Karpas-422 (cell line): ENCODE results near the gene INO80. TPM values are rescaled to one million over a fixed set of nuclear protein-coding genes. Genes with fewer than 3 reads are reported as not detected.

Experiments
- DNase-seq: peaks from one replicate; pipeline ENCODE4 v3.0.0-alpha.2; 2015
- H2AFZ ChIP-seq: fragments of 200-600 bp; sonication (generic); 2 replicates; pipeline ENCODE4 v1.6.1; 2014; ENCODE audit warnings: antibody characterized with exemption, low read length, mixed read lengths
- H3K27ac ChIP-seq: fragments of 200-600 bp; sonication (generic); 2 replicates; pipeline ENCODE4 v1.5.1; 2014; ENCODE audit warnings: mild to moderate bottlenecking, low read length, moderate library complexity
- H3K27me3 ChIP-seq: fragments of 200-600 bp; sonication (generic); 2 replicates; pipeline ENCODE4 v1.6.1; 2014; ENCODE audit warnings: low read length, mixed read lengths
- H3K36me3 ChIP-seq: fragments of 200-600 bp; sonication (generic); 2 replicates; pipeline ENCODE4 v1.6.1; 2014; ENCODE audit warnings: low read length, mixed read lengths; ENCODE audit not compliant: insufficient read depth
- H3K4me1 ChIP-seq: fragments of 200-600 bp; sonication (generic); 2 replicates; pipeline ENCODE4 v1.6.1; 2014; ENCODE audit warnings: mild to moderate bottlenecking, low read length, mixed read lengths
- H3K4me2 ChIP-seq: fragments of 200-600 bp; sonication (generic); 2 replicates; pipeline ENCODE4 v1.6.1; 2014; ENCODE audit warnings: low read length, low read depth, mild to moderate bottlenecking; ENCODE audit not compliant: poor library complexity, severe bottlenecking
- H3K4me3 ChIP-seq: fragments of 200-600 bp; sonication (generic); 2 replicates; pipeline ENCODE4 v1.5.1; 2014; ENCODE audit warnings: mild to moderate bottlenecking, antibody characterized with exemption, low read length, mixed read lengths
- H3K79me2 ChIP-seq: fragments of 200-600 bp; sonication (generic); 2 replicates; pipeline ENCODE4 v1.6.1; 2014; ENCODE audit warnings: mild to moderate bottlenecking, low read length, mixed read lengths
- H3K9ac ChIP-seq: fragments of 200-600 bp; sonication (generic); 2 replicates; pipeline ENCODE4 v1.6.0; 2014; ENCODE audit warnings: low read length
- H3K9me2 ChIP-seq: fragments of 200-600 bp; sonication (generic), shearing (Covaris generic); replicated peaks from 2 replicates; pipeline ENCODE4 v1.6.0; 2014; ENCODE audit warnings: mild to moderate bottlenecking, low read length, moderate library complexity; ENCODE audit not compliant: insufficient read depth
- H3K9me3 ChIP-seq: fragments of 300-700, 200-600 bp; sonication (generic); 2 replicates; pipeline ENCODE4 v1.6.1; 2014; ENCODE audit warnings: low read length, mixed read lengths
- H4K20me1 ChIP-seq: fragments of 200-600 bp; sonication (generic); 2 replicates; pipeline ENCODE4 v1.6.1; 2014; ENCODE audit warnings: mild to moderate bottlenecking, antibody characterized with exemption, low read length, low read depth; ENCODE audit not compliant: insufficient read depth
- total RNA-seq: library from RNA; depleted of rRNA; stranded (reverse); fragments of >200 nt; shearing (Covaris generic); gene quantifications from 2 replicates; pipeline ENCODE4 v1.2.3, GENCODE V29; 2014; ENCODE audit warnings: low replicate concordance

INO80 gene
- total RNA-seq, 1 experiment from 2014 or later = 20.3 TPM

GRCh38 chr15:40952301-40952900, 163.7 kb downstream of the INO80 start:
- H2AFZ ChIP-seq = peak overlapping the region; percentile 61; the same call in 1 of the 2 replicates
- no peaks in the 10 kb centered on the region for H3K27me3 ChIP-seq
- H3K27ac ChIP-seq = peak overlapping the region; percentile 70; the same call in 1 of the 2 replicates

DNA sequence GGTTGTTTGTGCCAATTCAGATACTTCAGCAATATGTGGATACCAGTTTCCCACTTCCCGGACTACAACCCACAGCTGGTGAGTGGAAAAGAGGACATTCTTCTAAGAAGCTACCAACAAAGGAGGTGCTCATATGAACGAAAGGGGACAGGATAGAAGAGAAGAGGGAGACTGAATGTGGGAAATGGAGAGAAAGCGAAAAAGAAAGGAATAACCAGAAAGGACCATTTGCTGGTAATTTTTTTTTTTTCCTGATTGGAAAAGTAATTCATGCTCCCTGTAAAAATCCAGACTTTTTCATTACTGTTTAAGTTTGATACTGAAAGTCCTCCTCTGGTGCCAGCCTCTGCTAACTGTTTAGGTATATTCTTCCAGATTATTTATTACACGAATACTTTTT, 164.3 kb downstream of the INO80 start:
- no peaks in the 10 kb centered on the region; the same call in 1 of the 2 replicates for H3K36me3 ChIP-seq
- no peaks in the 10 kb centered on the region for H3K9me3 ChIP-seq
- H4K20me1 ChIP-seq = no peaks in the 10 kb centered on the region
- H3K27me3 ChIP-seq = no peaks in the 10 kb centered on the region
- H2AFZ ChIP-seq = no peak overlapping the region
- no peaks in the 10 kb centered on the region for H3K79me2 ChIP-seq
- H3K9ac ChIP-seq = no peak overlapping the region; the same call in 1 of the 2 replicates
- H3K27ac ChIP-seq = no peak overlapping the region
- H3K9me2 ChIP-seq = no peaks in the 10 kb centered on the region
- no peak for DNase-seq
- H3K4me1 ChIP-seq = peaks cover 26% of the 10 kb centered on the region
- no peak overlapping the region for H3K4me2 ChIP-seq
- no peak overlapping the region for H3K4me3 ChIP-seq

More at GRCh38 chr15:40952301-40952900, 163.7 kb downstream of the INO80 start:
- H3K9me3 ChIP-seq = no peaks in the 10 kb centered on the region
- peaks cover 26% of the 10 kb centered on the region for H3K4me1 ChIP-seq
- no peaks in the 10 kb centered on the region for H3K79me2 ChIP-seq
- H4K20me1 ChIP-seq = no peaks in the 10 kb centered on the region
- peak overlapping the region; percentile 90 for H3K9ac ChIP-seq
- DNase-seq = no peak
- peak overlapping the region; percentile 75 for H3K4me3 ChIP-seq
- H3K4me2 ChIP-seq = peak overlapping the region; percentile 84
- no peaks in the 10 kb centered on the region; the same call in 1 of the 2 replicates for H3K36me3 ChIP-seq
- H3K9me2 ChIP-seq = no peaks in the 10 kb centered on the region

DNA sequence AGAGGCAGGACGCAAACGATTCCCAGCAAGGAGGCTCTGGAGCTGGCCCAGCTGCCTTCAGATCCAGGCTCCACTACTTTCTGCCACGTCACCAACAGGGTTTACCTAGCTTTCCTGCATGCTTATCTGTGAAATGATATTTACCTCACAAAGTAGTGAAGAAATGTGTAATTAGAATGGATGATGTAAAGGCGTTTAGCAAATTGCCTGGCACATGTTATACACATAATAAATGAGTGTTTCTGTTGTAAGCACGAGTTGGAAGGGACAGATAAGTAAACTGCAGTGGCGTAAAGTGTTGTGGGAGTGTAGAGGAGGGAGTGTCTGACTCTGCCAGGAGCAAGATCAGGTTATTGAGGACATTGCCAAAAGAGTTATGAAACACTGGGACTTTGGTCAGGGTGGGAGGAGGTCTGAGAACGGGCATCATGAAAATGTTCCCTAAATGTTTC, 166.3 kb downstream of the INO80 start:
- H2AFZ ChIP-seq = no peak overlapping the region
- no peak overlapping the region for H3K27ac ChIP-seq
- H4K20me1 ChIP-seq = no peaks in the 10 kb centered on the region
- no peaks in the 10 kb centered on the region for H3K27me3 ChIP-seq
- no peaks in the 10 kb centered on the region; the same call in 1 of the 2 replicates for H3K36me3 ChIP-seq
- H3K4me2 ChIP-seq = no peak overlapping the region
- peaks cover 20% of the 10 kb centered on the region for H3K4me1 ChIP-seq
- no peaks in the 10 kb centered on the region for H3K79me2 ChIP-seq
- H3K9me2 ChIP-seq = no peaks in the 10 kb centered on the region
- H3K9me3 ChIP-seq = no peaks in the 10 kb centered on the region
- no peak overlapping the region for H3K9ac ChIP-seq
- no peak for DNase-seq
- H3K4me3 ChIP-seq = no peak overlapping the region

DNA sequence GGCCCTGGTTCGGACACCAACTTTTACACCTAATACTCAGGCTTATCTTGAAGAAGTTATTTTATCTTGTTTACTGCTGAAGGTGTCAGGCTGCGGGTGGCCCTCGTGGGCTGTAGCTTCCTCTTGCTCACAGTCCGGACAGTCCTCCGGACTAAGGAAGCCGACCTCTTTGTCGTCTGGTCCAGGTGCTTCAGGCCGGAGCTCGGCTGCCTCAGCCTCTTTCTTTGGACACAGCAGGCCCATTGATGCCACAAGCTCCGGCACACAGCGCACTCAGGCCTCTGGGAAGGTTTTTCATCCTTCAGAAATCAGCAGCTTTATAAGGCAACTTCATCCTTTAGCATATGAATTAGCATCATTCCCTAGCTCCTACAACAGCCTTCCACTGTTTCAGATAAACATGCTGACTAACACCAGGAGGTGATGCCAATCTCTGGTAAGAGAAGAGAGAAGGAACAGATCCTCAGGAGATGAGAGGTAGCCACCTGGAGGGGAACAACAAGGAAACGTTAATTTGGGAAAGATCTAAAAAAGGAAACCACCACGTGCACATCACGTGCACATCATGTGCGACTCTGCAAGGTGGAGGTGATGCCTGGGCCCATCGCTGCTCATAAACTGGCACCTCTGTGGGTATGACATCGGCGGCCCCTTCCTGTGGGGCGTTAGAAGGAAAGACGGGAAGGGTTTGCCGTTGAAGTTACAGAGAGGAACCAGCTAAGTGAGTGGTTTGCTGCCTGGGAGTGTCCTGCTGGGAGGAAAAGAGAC, 167.2 kb downstream of the INO80 start:
- Histone ChIP-seq H2AFZ (no peak overlapping the region), H3K27me3 (no peaks in the 10 kb centered on the region), H3K9ac (no peak overlapping the region), H3K9me2 (no peaks in the 10 kb centered on the region), H3K79me2 (no peaks in the 10 kb centered on the region), H3K4me3 (no peak overlapping the region), H4K20me1 (no peaks in the 10 kb centered on the region), H3K36me3 (no peaks in the 10 kb centered on the region; the same call in 1 of the 2 replicates), H3K4me1 (peaks cover 14% of the 10 kb centered on the region), H3K4me2 (no peak overlapping the region), H3K9me3 (no peaks in the 10 kb centered on the region), H3K27ac (no peak overlapping the region)
- DNase-seq = no peak

- no peaks in the 10 kb centered on the region for H3K36me3 ChIP-seq
- no peaks in the 10 kb centered on the region for H3K79me2 ChIP-seq
- no peak overlapping the region for H3K27ac ChIP-seq
- no peak overlapping the region for H2AFZ ChIP-seq
- no peaks in the 10 kb centered on the region for H3K27me3 ChIP-seq
- no peak overlapping the region for H3K9ac ChIP-seq
- no peaks in the 10 kb centered on the region for H4K20me1 ChIP-seq
- no peak overlapping the region for H3K4me2 ChIP-seq
- peaks cover 20% of the 10 kb centered on the region for H3K4me1 ChIP-seq
- H3K4me3 ChIP-seq = no peak overlapping the region
- DNase-seq = no peak
- H3K9me3 ChIP-seq = no peaks in the 10 kb centered on the region
- no peaks in the 10 kb centered on the region for H3K9me2 ChIP-seq
Observed at GRCh38 chr15:40944510-40945296, 171.4 kb downstream of the INO80 start.

DNA sequence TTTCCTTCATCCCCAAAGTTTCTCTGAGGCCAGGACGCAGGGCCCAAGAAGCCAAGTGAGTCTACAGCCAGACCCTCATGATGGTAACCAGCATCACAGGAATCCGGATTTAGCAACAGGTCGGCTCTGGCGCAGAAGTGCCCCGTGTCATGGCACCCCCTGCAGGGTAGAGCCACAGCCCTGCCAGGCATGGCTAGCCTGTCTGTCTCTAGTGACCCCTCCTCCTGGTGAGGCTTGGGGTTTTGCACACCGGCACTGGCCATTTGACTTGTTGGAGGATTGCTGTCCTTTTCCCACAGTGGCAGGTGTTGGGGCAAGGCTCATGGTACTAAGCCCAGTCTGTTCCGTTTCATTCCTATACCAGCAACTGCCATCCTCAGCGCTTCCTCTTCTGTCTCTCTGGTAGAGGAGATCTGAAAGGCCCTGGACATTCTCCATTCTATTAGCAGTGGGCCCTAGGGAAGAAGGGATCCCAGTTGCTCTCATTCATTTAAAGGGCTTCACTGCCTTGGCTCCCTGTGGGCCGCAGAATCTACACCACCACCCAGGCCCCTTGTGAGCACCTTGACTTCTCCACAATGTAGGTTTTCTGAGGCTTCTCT, 172.2 kb downstream of the INO80 start:
- no peak for DNase-seq
- Histone ChIP-seq H3K4me2 (no peak overlapping the region), H3K27ac (no peak overlapping the region), H3K36me3 (no peaks in the 10 kb centered on the region), H3K4me3 (no peak overlapping the region), H4K20me1 (no peaks in the 10 kb centered on the region), H3K79me2 (no peaks in the 10 kb centered on the region), H3K9ac (no peak overlapping the region), H2AFZ (no peak overlapping the region), H3K9me3 (no peaks in the 10 kb centered on the region), H3K4me1 (peaks cover 21% of the 10 kb centered on the region), H3K27me3 (no peaks in the 10 kb centered on the region), H3K9me2 (no peaks in the 10 kb centered on the region)

GRCh38 chr15:40942878-40943277, 173.2 kb downstream of the INO80 start:
- H2AFZ ChIP-seq = no peak overlapping the region
- peaks cover 22% of the 10 kb centered on the region for H3K4me1 ChIP-seq
- H3K27me3 ChIP-seq = no peaks in the 10 kb centered on the region
- no peaks in the 10 kb centered on the region for H3K79me2 ChIP-seq
- no peaks in the 10 kb centered on the region for H4K20me1 ChIP-seq
- H3K36me3 ChIP-seq = no peaks in the 10 kb centered on the region
- H3K9me2 ChIP-seq = no peaks in the 10 kb centered on the region
- no peak overlapping the region for H3K27ac ChIP-seq
- no peak overlapping the region for H3K4me2 ChIP-seq
- no peak for DNase-seq
- H3K9ac ChIP-seq = no peak overlapping the region; the same call in 1 of the 2 replicates
- no peak overlapping the region; the same call in 1 of the 2 replicates for H3K4me3 ChIP-seq
- no peaks in the 10 kb centered on the region for H3K9me3 ChIP-seq
